Stimulated activated CD8-positive, alpha-beta memory T cell treated with anti-CD3 and anti-CD28 coated beads, Interleukin-7, amount 100 ng/mL, for 1 hour (primary cell): ENCODE measurements around the gene SFTPA2.
"Not testable (repeated sequence)": the region's sequence is repeated elsewhere in the genome, so short reads cannot be mapped to it uniquely, and the experiment has no call there.

Source experiments
- DNase-seq, 2 donors: peaks; one replicate each; pipeline ENCODE4 v3.0.0-alpha.2; 2020; ENCODE audit warnings: low read depth in 2 of 2

Gene SFTPA2

GRCh38 chr10:79559726-79560125 is 481 bp downstream of the SFTPA2 start:
- DNase-seq: no peak

GRCh38 chr10:79556961-79557360 is 3.2 kb downstream of the SFTPA2 start:
- DNase-seq: not testable (repeated sequence)

GRCh38 chr10:79555354-79556309 is 4.6 kb downstream of the SFTPA2 start:
- no peak for DNase-seq

- DNase-seq: no peak
Measured at GRCh38 chr10:79552143-79552542, 8.1 kb downstream of the SFTPA2 start.

GRCh38 chr10:79547973-79548372 is 12.2 kb downstream of the SFTPA2 start:
- no peak for DNase-seq

GRCh38 chr10:79547128-79547527 is 13.1 kb downstream of the SFTPA2 start:
- not testable (repeated sequence) for DNase-seq

- not testable (repeated sequence) for DNase-seq
Measured at GRCh38 chr10:79544926-79545659, 15.1 kb downstream of the SFTPA2 start.

GRCh38 chr10:79544408-79544807 is 15.8 kb downstream of the SFTPA2 start:
- DNase-seq: not testable (repeated sequence)

GRCh38 chr10:79542626-79543025 is 17.6 kb downstream of the SFTPA2 start:
- DNase-seq: no peak

- DNase-seq: not testable (repeated sequence)
Measured at GRCh38 chr10:79540930-79541329, 19.3 kb downstream of the SFTPA2 start.

GRCh38 chr10:79538311-79538710 is 21.9 kb downstream of the SFTPA2 start:
- DNase-seq: not testable (repeated sequence)

- DNase-seq: not testable (repeated sequence)
Measured at GRCh38 chr10:79533903-79534175, 26.4 kb downstream of the SFTPA2 start.

- not testable (repeated sequence) for DNase-seq
Measured at GRCh38 chr10:79533142-79533902, 26.9 kb downstream of the SFTPA2 start.

- not testable (repeated sequence) for DNase-seq
Measured at GRCh38 chr10:79528261-79528660, 31.9 kb downstream of the SFTPA2 start.

GRCh38 chr10:79525049-79525710 is 35.0 kb downstream of the SFTPA2 start:
- DNase-seq: not testable (repeated sequence)

GRCh38 chr10:79523157-79523853 is 36.9 kb downstream of the SFTPA2 start:
- not testable (repeated sequence) for DNase-seq

GRCh38 chr10:79522464-79522863 is 37.7 kb downstream of the SFTPA2 start:
- not testable (repeated sequence) for DNase-seq

GRCh38 chr10:79521751-79522150 is 38.5 kb downstream of the SFTPA2 start:
- not testable (repeated sequence) for DNase-seq

GRCh38 chr10:79517567-79517966 is 42.6 kb downstream of the SFTPA2 start:
- DNase-seq: not testable (repeated sequence)

- DNase-seq: not testable (repeated sequence)
Measured at GRCh38 chr10:79516532-79517205, 43.5 kb downstream of the SFTPA2 start.
